HG03025 (cell line): ENCODE results near the gene HVCN1.

Experiments
- ATAC-seq: cut with Tn5 transposase; IDR thresholded peaks from one replicate; pipeline ENCODE4 v1.9.1; 2021; ENCODE audit warnings: mild to moderate bottlenecking, moderate library complexity; ENCODE audit not compliant: unreplicated experiment, low FRiP score

The HVCN1 gene

GRCh38 chr12:110699591-110700445, 10.9 kb upstream of the HVCN1 start:
- no peak for ATAC-seq

- ATAC-seq: peak; percentile 65
These were observed 9.4 kb upstream of the HVCN1 start for GRCh38 chr12:110698171-110698902.

DNA sequence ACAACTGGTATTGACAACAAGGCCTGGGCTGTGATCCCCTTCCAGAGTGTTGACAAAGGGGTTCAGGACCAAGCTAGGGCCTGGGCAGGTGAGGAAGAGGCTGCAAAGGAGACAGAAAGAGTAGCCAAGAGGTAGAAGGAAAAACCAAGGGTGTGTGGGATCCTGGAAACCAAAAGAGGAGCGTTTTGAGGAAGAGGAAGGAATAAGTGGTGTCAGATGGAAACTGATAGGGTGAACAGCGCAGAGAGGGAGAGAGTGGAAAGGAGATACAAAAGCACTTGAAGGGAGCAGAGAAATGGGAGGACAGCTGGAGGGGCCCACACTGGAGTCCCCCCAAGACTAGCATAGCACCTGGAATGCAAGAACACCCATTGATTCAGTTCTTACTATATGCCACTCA, 8.3 kb upstream of the HVCN1 start:
- no peak for ATAC-seq

DNA sequence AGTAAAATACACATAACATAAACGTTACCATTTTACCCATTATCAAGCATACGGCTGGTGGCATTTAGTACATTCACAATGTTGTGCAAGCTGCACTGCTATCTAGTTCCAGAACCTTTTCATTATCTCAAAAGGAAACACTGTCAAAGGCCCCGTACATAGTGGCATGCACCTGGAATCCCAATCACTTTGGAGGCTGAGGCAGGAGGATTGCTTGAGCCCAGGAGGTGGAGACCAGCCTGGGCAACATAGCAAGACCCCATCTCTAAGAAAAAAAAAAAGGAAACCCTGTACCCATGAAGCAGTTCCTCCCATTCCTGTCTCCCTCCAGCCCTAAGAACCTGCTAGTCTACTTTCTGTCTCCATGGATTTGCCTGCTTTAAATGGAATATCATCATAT, 7.4 kb upstream of the HVCN1 start:
- ATAC-seq: no peak

- ATAC-seq: no peak
These were observed 5.5 kb upstream of the HVCN1 start for GRCh38 chr12:110694330-110694901.

DNA sequence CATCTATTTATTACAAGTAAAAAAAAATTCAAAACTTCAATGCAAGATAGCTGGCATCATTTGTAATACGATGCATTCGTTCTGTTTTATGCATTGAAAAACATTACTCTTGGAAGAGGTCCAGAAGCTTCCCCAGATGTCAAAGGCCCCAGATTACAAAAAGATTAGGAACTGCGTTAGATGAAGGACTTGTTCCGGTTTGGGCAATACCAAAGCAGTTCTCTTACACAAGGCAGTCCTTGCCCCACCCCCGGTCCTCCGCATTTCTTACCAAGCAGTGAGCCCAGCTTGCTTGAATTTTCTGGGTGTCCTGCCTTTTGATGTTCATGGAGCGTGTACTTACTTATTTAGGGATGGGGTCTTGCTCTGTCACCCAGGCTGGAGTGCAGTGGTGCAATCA, 4.8 kb upstream of the HVCN1 start:
- no peak for ATAC-seq

- no peak for ATAC-seq
These were observed 1.2 kb upstream of the HVCN1 start for GRCh38 chr12:110690127-110690430.

DNA sequence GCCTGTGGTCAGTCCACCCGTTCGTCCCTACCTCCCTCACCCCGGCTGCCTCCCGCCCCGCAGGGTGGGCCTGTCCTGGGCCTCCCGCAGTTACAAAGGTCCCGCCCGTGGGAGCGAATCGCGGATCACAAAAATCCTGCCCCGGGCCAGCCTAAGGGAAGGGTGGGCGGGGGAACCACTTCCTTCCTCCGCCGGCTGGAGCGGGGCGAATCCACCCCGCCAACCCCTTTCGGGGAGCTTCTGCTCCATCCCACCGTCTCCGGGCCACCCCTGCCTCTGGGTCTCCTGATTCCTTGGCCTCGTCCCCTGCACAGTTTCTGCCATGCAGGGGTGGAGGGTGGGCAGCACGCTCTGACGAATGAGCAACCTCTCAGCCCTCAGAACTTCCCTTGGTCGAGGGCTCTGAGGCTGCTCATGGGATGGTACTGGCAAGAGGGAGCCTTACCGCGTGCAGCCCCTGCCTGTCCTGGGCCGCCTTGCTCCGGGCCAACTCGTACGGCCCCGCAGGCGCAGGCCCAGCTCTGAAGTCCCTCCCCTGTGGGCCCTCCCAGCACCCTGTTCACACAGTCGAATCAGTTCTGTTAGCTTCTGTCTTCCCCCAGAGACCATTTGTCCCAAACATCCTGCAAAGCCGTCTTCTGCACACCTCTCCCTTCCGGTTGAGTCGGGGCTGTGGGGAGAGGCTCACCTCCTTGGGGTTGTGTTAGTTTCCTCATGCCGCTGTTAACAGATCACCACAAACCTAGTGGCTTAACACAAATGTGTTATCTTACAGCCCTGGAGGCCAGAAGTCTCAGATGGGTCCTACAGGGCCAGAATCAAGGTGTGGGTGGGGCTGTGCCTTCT, 589 bp upstream of the HVCN1 start:
- ATAC-seq: peak; percentile 40

- no peak for ATAC-seq
These were observed 1.3 kb downstream of the HVCN1 start for GRCh38 chr12:110687396-110688169.

- no peak for ATAC-seq
These were observed 2.5 kb downstream of the HVCN1 start for GRCh38 chr12:110686294-110686903.

- no peak for ATAC-seq
These were observed 4.5 kb downstream of the HVCN1 start for GRCh38 chr12:110684312-110684836.

GRCh38 chr12:110683888-110684287, 5.0 kb downstream of the HVCN1 start:
- no peak for ATAC-seq

- ATAC-seq: no peak
These were observed 8.9 kb downstream of the HVCN1 start for GRCh38 chr12:110680032-110680431.

DNA sequence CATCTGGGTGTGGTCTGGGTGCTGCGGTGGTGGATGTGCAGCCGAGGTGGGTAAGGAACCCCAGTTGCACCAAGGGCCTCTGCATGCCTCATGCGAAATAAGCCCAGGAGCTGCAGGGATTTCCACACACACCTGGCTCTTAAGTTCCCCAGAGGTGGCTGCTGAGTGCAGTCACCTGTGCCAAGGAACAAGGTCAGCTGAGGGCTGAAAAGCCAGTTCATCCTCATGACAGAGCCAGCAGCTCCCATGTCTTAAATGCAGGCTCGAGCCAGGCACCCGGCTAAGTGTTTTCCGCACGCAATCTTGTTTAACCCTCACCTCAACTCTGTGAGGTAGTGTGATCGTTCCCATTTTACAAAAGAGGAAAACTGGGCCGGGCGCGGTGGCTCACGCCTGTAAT, 9.7 kb downstream of the HVCN1 start:
- no peak for ATAC-seq

DNA sequence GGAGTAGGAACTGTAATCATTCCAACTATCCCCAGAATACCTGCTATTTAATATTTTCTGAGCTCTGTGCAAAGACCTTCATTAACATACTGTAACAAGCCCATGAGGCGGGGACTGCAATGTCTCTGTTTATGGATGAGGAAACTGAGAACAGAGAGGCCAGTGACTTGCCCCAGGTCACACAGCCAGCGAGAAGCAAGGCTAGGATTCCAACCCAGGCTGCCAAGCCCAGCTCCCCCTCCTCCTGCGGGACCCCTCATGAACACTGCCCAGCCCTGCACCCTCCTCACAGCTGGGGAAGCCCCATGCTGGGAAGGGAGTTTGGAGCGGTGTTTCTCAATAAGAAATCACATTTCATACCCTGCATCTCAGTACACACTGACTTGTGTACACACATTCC, 10.9 kb downstream of the HVCN1 start:
- ATAC-seq: no peak

DNA sequence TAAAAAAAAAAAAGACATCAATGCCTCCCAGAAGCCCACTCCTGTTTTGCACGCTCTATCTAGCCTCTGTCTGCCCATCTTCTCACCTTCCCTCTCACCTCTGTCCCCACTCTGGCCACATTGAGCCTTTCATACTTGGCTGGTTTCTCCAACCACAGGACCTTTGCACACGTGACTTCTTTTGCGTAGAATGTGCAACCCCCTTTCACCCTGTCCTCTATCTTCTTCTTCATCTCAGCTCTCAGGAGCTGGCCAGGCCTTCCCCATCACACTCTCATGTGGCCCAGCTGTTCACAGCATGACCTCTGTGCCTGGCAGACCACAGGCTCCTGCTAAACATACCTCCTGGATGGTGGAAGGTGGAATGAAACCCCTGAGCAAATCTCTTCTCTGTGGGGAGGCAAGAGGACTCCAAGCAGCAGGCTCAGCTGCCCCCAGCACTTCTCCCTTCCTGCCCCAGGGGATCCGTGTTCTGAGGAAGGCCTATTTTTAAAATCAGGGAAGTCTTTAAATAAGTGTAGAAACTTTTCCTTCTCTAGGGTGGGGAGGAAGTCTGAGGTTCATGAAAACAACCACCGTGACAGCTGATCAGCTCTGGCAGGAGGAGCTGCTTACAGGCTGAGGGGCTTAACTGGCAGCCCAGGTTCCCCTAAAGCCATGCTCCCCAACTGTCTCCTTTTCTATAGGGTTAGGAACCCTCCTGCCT, 11.6 kb downstream of the HVCN1 start:
- peak; percentile 67 for ATAC-seq

- no peak for ATAC-seq
These were observed 12.7 kb downstream of the HVCN1 start for GRCh38 chr12:110676171-110676570.

GRCh38 chr12:110670161-110670701, 18.7 kb downstream of the HVCN1 start:
- ATAC-seq: no peak

- no peak for ATAC-seq
These were observed 19.8 kb downstream of the HVCN1 start for GRCh38 chr12:110669193-110669502.
